ENCODE data around the gene DENR.

Gene DENR

DNA sequence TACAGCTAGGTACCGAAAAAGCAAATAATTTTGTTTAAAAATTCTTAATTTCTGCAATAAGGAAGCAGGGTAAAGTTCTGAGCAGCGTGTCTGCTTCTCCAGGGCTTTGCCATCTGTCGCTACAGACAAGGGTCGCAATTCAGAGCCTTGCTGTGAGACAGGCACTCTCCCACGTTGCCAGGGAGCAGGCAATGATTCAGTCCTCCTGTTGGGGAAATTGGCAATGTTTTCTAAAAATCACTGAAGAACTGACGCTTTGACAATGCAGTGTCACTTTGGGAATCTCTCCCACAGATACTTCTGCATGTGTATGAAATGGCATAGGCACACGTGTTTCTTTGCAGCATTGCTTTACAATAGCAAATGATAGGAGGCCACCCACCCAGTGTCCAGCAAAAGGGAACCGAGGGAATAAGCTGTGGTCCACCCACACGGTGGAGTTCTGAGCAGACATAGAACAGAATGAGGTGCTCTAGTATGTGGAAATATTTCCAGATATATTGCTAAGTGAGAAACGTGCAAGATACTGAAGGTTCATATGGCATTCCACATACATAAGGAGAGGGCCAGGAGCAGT lies 66.7 kb downstream of the DENR start:
- in situ Hi-C loops (cut with MboI; ENCODE audit: low sequenced_read_pairs), result no loop called here

DNA sequence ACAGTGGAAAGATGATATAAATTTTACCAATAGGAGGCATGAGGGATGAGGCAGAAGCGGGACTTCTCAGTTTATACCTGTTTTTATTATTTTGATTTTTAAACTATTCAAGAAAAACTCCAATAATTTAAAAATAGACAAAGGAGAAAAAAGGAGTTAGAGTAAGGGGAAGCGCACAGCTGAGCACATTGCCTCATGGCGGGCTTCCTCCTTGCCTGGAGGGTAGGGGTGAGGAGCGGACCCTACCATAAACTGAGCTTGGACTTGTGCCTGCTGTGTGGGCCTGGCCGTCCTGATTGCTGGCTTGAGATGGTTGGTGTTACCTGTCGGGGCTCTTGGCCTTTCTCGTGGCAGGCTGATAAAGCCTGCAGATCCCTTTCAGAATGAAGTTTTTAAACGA lies 67.5 kb downstream of the DENR start:
- in situ Hi-C loops (cut with MboI; ENCODE audit: low sequenced_read_pairs), result no loop called here

All from HL-60/S4 treated with phorbol 12-myristate 13-acetate at 8.2 ng/mL for 4 days and 3 days (cell line).